HG03457 (cell line): ENCODE measurements around the gene IRX1.

Experiments used
- ATAC-seq: cut with Tn5 transposase; IDR thresholded peaks from one replicate; pipeline ENCODE4 v1.9.1; 2021; ENCODE audit warnings: moderate number of reproducible peaks; ENCODE audit not compliant: unreplicated experiment

Gene IRX1

DNA sequence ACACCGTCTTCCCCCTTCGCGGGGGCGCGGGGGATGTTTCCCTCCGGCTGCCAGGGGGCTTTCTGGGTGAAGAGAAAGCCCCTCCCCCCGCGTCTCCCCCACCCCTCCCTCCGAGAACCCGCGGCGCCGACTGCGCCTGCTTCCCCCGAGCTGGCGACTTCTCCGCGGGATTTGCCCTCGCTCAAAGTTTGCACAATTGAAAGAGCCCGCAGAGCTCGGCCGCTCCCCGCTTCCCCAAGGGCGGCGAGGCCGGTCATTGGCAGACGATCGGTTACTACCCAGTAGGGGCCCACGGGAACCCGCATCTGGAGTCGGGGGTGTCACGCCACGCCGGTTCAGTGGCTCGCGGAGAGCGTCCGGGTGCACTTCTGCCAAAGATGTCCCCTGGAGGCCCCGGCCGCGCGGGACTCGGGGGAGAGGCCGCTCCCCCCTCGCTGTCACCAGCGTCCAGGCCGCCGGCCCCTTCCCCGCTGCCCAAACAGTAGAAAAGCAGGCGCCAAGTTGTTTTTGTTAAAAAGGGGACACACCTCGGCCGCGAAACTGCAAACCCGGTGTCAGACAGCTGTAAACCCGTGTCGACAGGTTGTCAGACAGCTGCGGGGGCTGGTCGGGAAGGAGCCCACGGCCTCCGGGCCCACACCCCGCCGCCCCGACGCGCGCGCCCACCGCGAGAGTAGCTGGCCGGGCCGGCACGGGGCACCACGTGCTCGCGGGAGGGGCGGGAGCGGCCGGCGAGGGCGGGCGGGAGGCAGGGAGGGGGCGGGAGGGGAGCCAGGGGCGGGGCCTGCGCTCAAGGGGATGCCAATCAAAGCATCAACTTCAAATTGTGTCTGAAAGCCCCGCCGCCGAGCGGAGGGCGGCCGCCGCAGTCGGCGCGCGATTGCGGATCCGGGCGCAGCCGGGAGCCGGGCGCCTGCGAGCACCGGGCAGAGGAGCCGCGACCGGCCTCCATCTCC, at the start of gene IRX1:
Gene IRX1 (plus strand): TSS at position 827 of the 956 bp plus-strand sequence. CDS start 274 bp downstream, outside the sequence.
- ATAC-seq, result no peak

DNA sequence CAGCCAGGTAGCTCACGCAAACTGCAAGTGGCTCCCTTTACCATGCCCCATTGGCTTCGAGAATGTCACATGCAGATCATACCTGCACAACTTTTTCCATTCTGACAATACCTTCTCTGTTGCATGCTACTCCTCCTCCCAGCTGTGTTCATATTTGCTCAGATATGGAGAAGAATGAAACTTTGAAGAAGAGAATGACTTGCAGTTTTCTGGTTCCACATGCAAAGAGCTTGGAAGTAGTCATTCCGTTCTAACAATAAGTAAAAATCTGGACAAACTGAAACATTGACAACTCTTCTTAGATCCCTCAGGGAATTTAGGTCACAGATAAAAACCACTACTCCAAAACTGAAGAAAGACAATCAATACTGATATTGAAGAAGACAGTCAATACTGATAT, 49.6 kb upstream of the IRX1 start:
- ATAC-seq, result no peak

DNA sequence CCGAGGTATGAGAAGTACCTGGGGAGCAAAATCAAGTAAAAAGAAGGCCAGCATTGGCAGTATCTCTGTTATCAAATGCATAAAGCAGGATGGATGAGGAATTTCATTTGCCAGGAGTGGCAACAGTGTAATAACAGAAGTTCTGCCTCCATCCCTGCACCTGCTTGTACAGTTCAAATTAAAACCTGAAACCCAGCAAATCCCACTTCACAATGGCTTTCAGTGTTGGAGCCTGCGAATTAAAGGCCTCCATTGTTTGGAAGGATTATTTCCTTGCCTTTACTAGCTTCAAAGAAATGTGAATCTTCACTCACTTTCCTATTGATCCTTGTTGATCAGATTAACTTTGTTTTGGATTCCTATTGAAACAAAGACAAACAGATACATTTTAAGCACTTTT, 31.5 kb upstream of the IRX1 start:
- ATAC-seq, result no peak

DNA sequence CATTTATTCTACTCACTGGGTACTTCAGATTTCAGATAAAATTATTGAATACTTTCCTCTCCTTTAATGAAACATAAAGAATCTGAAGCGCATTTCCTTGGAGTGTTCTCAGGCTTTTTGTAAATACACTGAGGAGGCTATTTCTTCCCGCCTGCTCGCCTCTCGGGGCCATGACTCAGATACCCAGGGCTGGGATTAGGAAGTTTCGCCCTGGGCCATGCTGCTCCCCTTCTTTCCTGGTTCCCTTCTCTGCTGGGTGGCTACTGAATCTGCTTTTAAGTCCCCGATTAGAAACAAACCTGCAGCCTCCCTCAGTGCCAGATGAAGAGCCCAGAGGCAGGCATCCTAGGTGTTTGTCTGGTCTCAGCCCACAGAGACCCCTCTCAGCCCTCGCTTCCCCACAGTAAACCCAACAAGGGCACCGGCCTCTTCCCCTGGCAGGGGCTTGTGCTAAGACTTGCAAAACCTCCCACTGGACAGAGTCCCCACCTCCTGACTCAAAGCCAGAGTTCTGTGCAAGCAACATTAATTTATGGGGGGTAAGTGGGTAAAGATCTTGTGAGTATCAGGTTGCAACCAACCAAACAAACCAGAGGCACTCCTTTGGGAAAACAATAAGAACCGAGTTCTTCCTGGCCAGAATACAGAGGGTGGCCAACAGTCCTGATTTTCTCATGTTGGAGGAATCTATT, 30.7 kb upstream of the IRX1 start:
- no peak for ATAC-seq

DNA sequence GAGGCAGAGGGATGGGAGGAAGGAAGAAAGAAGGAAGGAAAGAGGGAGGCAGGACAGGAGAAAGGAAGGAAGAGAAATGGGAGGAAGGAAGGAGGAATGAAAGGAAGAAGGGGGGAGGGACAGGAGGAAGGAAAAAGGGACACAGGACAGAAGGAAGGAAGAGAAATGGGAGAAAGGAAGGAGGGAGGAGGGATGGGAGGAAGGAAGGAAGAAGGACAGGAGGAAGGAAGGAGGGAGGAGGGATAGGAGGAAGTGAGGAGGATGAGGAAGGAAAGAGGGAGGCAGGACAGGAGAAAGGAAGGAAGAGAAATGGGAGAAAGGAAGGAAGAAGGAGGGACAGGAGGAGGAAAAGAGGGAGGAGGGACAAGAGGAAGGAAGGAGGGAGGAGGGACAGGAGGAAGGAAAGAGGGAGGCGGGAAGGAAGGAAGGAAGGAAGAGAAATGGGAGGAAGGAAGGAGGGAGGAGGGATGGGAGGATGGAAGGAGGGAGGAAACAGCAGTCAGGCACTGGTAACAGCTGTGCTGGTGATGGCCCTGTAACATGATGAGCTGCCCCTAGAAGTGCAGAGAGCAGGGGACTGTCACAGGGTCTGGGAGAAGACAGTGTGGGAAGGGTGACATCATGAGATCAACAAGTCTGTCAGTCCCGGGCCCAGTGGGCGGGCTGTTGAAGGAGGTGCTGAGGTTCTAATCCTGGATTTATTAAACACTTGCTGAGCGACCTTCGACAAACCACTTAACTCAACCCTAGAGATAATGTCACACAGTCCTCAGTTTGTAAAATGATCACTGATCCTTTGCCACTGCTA, 10.7 kb upstream of the IRX1 start:
- no peak for ATAC-seq

DNA sequence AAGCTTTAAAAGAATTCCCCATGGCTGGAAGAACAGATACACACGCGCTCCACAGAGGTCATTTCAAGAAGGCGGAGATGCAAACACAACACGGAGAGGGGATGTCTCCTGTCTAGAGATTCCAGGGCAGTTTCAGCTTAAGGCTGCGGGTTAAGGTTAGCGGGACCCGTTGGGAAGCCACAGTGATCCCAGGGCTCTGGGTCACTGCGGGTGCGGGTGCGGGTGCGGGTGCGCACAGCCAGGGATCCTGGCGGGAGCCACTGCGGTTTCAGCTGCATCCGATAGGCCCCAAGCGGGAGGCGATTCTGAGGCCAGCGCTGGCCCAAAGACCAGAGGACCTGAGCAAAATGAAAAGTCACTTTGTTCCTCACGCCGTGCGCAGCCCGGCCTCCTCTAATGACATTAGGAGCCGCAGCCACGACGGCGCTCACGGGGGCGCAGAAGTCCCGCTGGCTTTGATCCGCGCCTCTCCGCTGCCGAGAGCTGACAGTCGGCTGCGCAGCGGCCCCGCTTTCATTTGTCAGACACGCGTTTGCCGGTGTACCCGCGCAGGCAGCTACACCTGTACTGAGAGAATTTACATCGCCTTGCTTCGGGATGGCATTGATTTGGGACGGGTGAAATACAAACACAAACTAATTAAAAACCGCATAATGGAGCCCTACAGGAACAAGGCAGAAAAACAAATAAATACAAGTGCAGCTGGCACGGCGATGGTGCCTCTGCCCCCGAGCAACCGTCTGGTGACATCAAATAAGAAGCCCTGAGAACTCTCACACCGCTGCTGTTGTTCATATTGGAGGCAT, 5.3 kb upstream of the IRX1 start:
- ATAC-seq, result no peak

DNA sequence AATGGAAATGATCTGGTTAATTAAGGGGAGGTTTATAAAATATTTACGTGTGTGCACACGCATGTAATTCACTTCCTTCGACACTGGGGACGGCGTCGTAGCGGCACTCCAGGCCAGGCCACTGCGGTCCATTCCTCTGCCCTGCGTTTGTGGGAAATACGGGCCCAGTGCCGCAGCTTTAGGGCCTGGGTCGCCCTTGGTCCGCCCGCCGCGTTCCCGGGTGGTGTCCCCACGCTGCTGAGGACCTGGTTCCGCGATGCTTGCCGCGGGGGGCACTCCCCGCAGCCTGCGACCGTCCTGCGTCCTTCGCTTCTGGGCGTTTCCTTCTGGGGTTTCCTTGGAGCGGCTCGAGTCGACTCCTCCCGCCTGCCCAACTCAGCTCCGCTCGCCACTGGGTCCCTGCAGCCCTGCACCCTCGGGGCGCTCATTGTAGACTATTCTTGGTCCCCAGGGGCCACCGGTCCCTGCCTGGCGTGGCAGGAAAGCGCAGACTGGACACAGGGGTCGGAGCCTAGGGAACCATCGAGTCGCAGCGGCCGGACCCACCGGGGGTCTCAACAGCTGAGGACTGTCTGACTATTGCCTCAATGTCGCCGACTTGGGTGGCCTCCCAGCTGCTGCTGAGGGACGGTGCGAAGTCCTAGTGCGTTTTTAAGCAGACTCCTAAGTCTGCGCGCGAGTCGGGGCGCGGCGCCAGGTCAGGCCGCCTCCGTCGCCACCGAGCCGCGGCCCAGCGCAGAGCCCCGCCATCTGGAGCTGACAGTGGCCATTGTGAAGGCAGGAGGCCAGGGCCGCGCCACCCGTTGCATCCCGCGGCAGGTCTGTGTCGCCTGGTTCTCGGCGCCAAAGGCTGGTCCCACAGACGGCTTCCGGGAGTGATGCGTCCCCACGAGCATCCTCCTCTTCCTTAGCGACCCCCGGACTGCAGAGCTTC, 4.4 kb upstream of the IRX1 start:
- ATAC-seq, result no peak

DNA sequence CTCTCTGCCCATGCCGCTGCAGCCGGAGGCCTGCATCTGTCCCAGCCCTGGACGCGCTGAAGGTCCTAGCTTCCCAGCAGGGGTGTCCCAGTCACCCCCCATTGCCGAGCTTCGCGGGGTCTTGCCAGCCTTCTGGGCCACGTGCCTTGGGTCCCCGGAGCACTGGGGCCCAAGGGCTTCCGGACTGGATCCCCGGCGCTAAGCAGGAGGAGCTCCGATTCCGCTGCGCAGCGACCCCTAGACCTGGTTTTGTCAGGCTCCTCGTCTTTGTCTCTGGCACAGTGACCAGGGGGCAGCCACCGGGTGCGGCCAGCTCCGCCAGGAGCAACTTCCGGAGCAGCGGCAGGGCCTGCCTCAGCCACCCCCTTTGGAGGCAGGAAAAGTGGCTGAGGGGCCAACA, 3.3 kb upstream of the IRX1 start:
- ATAC-seq, result no peak

DNA sequence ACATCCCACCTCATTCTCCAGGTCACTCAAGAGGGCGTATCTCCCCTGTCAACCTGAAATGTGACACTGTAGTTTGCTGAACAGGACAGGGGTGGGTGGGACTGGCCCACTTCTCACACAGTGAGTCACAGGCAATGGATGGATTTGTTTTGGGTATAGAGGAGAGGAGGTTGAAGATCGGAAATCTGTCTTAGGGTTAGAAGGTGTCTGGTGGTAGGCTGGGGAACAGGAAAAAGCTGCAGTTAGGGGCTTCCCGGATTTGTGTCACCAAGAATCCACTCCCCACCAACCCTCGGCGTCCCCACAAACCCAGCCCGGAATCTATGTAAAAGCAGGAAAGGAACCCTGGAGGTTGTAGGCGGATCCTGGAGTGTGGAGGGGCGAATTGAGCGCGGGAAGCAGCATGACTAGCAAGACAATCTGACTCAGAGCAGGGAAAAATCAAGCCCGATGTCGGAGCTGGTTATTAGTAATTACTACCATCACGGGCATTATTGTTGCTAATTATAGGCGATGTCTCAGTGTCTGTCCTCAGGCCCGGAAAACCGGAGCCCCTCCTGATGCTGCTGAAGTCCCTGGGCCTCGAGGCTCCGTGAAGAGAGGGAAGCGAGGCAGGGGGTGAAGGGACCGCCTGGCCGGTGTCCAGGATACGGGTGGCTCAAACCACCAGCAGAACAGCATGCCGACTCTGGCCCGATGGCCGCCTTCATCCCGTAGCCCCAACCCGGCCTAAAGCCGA, 1.7 kb upstream of the IRX1 start:
- no peak for ATAC-seq

DNA sequence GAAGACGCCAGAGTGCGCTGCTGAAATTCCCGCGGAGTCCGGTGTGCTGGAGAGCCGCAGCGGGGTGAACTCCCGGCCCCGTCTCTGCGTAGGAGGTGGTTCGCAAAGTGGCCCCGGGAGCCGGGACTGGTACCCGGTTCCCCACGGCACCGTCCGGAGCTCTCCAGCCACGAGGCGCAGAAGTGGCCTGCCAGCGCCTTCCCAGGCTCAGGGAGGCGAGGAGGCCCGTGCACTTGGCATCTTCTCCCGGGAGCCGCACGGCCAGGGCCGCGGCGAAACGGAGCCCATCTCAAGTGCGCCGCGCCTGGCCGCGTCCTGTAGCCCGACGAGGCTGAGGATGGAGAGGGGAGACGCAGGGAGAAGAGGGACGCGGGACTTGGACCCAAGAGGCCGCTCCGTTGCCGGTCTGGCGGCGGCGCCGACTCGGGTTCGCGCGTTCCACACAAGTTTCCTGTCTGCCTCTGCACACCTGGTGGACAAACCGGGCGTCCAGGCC, 1.1 kb upstream of the IRX1 start:
- ATAC-seq, result no peak

DNA sequence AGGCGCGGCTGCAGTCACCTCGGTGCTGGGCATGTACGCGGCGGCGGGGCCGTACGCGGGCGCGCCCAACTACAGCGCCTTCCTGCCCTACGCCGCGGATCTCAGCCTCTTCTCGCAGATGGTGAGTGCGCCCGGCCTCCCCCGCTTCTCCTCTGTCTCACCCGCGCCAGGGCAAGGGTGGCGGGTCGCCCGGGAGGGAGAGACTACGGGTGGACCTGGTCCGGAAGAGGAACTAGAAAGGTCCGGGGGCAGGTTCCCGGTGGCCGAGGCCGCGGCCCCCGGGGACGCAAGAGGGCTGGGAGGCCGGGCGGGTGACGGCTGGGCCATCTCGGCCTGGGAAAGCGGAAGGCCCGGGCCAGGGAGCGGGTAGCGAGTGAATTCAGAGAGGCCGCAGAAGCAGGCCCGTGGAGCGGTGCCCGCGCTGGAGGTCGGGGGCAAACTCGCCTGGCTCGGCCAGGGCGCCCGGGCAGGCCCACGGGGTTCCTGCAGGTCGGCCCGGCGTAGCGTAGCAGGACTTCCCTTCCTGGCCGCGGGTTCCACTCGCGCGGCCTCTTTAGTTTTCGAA, 711 bp downstream of the IRX1 start:
- ATAC-seq, result no peak

DNA sequence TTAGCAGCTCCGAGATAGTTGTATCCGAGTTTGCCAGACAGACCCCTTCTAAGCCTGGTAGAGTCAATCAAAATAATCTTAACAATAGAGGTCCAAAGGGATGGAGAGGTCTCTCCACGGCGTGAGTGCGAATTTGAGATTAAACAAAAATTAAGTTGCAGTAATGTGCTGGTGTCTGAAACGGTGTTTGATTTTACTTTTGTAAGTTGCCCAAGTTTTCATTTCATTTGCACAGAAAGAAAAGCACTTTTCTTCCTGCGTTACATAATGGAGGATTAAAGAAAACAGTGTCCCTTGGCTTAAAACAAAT, 1.2 kb downstream of the IRX1 start:
- no peak for ATAC-seq

DNA sequence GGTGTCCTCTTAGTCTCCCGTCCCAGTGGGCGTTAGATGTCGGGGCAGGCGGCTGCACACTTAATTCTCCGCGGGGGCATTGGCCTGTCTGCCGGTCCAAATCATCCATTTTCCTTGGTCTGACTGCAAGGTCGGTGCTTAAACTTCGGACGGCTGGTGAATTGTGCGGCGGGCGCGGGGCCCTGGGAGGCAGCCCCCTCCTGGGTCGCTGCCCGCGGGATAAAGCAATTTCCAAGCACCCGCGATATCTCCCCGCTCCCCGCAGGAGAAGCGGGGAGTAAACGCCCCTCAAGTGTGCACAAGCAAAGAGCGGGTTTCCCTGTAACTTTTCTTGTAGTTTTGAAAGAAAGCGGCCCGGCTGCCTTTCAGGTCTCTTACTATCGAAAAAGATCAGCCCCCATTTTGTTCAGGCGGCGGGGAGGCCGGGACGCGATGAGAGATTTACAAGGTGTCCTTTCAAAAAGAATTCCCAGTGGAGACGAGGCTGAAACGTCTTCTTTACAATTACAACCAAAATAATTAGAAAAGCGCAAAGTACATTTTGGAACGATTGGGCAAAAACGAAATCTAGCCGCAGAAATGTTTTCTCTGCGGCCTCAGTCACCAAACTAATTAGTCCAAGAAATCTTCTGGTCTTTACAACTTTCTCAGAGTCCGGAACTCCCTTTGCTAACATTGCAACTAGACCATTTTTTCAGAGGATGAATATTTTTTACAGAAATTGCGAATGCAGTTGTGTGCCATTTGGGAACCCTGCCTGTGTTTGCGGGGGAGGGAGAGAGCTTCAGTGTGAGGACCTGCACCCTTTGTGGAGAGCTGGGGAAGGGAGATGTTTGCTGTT, 1.8 kb downstream of the IRX1 start:
- no peak for ATAC-seq

DNA sequence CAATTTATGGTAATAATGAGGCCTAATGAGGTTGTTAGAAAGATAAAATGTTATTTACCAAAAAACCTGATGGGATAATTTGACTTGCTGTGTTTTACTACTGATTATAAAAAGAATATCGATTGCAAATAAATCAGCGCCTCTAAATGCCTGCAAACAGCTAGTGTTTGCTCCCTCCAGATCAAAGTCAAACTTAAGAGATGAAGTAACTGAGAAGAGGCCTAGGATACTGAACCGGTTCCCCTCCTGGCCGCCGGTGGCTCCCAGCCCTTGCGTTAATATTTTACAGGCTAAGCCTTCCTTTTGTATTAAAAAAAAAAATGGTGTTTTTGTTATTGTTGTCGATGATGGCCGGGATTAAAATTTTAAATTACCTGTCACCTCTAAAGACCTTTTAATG, 2.6 kb downstream of the IRX1 start:
- no peak for ATAC-seq

DNA sequence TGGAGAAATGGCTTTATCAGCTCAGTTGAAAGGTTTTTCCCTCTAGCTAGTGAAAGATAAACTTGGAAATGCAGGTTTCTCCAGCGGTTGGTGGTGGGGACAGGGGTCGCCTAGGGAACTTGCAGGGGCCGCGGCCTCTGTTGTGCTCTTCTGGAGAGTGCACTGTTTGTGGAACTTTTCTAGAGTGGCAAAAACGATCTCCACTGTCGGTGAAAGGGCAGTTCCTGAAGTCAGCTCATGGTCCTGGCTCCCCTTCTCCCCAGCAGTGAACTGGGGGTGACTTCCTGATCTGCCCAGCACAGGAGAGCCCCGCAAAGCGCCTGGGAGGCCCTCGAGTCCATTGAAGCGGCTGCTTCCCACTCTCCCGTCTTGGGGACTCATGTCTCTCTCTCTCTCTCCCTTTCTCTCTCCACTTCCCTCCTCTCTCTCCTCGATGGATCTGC, 3.2 kb downstream of the IRX1 start:
- ATAC-seq, result no peak

DNA sequence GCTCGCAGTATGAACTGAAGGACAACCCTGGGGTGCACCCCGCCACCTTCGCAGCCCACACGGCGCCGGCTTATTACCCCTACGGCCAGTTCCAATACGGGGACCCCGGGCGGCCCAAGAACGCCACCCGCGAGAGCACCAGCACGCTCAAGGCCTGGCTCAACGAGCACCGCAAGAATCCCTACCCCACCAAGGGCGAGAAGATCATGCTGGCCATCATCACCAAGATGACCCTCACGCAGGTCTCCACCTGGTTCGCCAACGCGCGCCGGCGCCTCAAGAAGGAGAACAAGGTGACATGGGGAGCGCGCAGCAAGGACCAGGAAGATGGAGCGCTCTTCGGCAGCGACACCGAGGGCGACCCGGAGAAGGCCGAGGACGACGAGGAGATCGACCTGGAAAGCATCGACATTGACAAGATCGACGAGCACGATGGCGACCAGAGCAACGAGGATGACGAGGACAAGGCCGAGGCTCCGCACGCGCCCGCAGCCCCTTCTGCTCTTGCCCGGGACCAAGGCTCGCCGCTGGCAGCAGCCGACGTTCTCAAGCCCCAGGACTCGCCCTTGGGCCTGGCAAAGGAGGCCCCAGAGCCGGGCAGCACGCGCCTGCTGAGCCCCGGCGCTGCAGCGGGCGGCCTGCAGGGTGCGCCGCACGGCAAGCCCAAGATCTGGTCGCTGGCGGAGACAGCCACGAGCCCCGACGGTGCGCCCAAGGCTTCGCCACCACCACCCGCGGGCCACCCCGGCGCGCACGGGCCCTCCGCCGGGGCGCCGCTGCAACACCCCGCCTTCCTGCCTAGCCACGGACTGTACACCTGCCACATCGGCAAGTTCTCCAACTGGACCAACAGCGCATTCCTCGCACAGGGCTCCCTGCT, 3.8 kb downstream of the IRX1 start:
- no peak for ATAC-seq
